ENCODE measurements around the gene TRIM28. TPM values are rescaled to one million over a fixed set of nuclear protein-coding genes. Genes with fewer than 3 reads are reported as not detected.

TRIM28 gene
- total and polyA plus RNA-seq, 9 of the 15 experiments (the other 6 are each of a cell fraction or from before 2014, with no cell fraction given) = 12.1 to 797 (median 490) TPM

DNA sequence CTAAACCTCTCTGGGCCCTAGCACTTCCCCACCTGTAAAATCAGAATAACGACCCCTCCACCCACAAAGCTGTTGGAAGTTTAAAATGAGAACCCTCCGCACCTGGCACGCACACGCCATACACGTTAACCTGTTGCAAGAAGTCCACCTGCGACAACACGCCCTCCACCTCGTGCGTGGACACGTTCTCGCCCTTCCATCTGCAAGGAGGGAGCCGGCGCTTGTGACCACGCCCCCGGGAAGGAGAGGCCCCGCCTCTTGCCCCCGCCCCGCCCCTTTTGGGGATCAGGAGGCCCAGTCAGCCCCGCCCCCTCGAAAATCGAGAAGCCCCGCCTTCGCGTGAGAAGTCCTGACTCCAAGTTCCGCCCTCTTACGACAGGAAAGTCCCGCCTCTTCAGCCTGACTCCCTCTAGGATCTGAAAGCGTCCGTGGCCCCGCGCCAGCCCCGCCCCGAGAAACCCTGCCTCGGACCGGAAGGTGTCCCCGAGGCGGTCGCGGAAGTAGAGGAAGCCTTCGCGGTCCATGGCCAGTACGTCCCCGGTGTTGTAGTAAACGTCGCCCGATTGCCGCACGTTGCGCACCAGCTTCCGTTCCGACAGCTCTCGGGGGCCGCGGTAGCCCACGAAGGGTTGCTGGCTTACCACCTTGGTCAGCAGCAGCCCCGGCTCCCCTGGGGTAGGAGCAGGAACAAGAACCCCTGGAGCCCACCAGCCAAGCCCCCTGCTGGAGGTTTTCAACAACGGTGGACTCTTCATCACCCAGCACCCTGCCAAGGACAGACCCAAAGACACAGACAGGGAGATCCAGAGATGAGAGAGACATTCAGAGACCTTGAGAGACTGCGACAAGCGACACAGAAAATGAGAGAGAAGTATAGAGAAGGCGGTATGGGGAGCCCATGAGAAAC, 44.6 kb upstream of the TRIM28 start:
- Histone ChIP-seq H3K79me2 (ENCODE audit: control insufficient read depth, insufficient read depth, low read length) (peaks cover 45% of the 10 kb centered on the region), H3K9me3 (replicated peaks; ENCODE audit: control insufficient read depth, insufficient read depth, low read depth, low read length) (no peaks in the 10 kb centered on the region), H2AFZ (ENCODE audit: low read depth, low read length) (peak overlapping the region; percentile 96), H3K27me3 (ENCODE audit: control insufficient read depth in 2 of 2, insufficient read depth in 2 of 2, low read length in 2 of 2) (no peaks in the 10 kb centered on the region), H4K20me1 (replicated peaks; ENCODE audit: control insufficient read depth, insufficient read depth, low read length) (no peaks in the 10 kb centered on the region), H3K27ac (ENCODE audit: extremely low read depth, low read depth, low read length) (peak overlapping the region; percentile 84), H3K4me3 (peak overlapping the region; percentile 67), H3K4me2 (ENCODE audit: insufficient read depth, low read length) (peak overlapping the region; percentile 98), H3K4me1 (replicated peaks in 1 of 2; ENCODE audit: control insufficient read depth in 2 of 2, insufficient read depth in 2 of 2, low read length in 2 of 2) (peaks cover 22 to 32% of the 10 kb centered on the region in 2 experiments; a peak in 4 of 5 replicates), H3K36me3 (ENCODE audit: control insufficient read depth, insufficient read depth, low read length) (peaks cover 4% of the 10 kb centered on the region; the same call in 1 of the 3 replicates), H3K9ac (ENCODE audit: insufficient read depth in 1 of 2, low read depth in 2 of 2, low read length in 2 of 2) (peak overlapping the region; percentile 88 to 99), H3K9me1 (ENCODE audit: control insufficient read depth, insufficient read depth, low read length) (no peaks in the 10 kb centered on the region)
- in situ Hi-C loops (cut with MboI) (no loop called here), intact Hi-C loops (cut with micrococcal nuclease) (no loop called here)
- under 1% methylated on average over 35 of the region's 60 CpGs for WGBS (ENCODE audit: insufficient coverage, low coverage, missing lambda C conversion rate)
- ChIA-PET CTCF (ENCODE audit: low intra/inter-chr PET ratio) (no interaction called here), POLR2A (interaction anchor here (0.7 to 3.1 kb wide), 6 partner anchors 15 to 169 kb away, joined by 3 to 14 read pairs (median 4); partner anchors contain the start of genes ZBTB45 and ZNF446)
- peak; percentile 99 to 100 (median 99) for DNase-seq (ENCODE audit: extremely low read depth in 1 of 4, low spot score in 3 of 4)
- FAIRE-seq = peak; percentile 97
- BruUV-seq (replicated peaks) = no TSS peak
- ATAC-seq = peak; percentile 98
- TF ChIP-seq, protein P1, sequence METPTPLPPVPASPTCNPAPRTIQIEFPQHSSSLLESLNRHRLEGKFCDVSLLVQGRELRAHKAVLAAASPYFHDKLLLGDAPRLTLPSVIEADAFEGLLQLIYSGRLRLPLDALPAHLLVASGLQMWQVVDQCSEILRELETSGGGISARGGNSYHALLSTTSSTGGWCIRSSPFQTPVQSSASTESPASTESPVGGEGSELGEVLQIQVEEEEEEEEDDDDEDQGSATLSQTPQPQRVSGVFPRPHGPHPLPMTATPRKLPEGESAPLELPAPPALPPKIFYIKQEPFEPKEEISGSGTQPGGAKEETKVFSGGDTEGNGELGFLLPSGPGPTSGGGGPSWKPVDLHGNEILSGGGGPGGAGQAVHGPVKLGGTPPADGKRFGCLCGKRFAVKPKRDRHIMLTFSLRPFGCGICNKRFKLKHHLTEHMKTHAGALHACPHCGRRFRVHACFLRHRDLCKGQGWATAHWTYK (CRISPR knock-in tag; IDR thresholded peaks at IDR 0.05) = peak; percentile 68; the same call in 1 of the 2 replicates
- TF ChIP-seq ZNF140 (CRISPR knock-in tag; IDR thresholded peaks at IDR 0.05) (no peak), HNRNPLL (IDR thresholded peaks at IDR 0.05; ENCODE audit: low read depth, low read length, poor library complexity, severe bottlenecking) (peak; percentile 95), ZZZ3 (IDR thresholded peaks at IDR 0.05) (no peak), TCF7 (IDR thresholded peaks at IDR 0.05; ENCODE audit: borderline replicate concordance) (peak; percentile 83; the same call in 1 of the 2 replicates), SP1 (CRISPR knock-in tag; IDR thresholded peaks at IDR 0.05) (peak; percentile 95), ARHGAP35 (IDR thresholded peaks at IDR 0.05; ENCODE audit: partially characterized antibody) (no peak), PHB (CRISPR knock-in tag; IDR thresholded peaks at IDR 0.05) (no peak), ATF1 (CRISPR knock-in tag; IDR thresholded peaks at IDR 0.05) (peak; percentile 69; the same call in 1 of the 2 replicates), ATF1 (tag; IDR thresholded peaks at IDR 0.05) (peak; percentile 86)
- TF ChIP-seq, protein P2, sequence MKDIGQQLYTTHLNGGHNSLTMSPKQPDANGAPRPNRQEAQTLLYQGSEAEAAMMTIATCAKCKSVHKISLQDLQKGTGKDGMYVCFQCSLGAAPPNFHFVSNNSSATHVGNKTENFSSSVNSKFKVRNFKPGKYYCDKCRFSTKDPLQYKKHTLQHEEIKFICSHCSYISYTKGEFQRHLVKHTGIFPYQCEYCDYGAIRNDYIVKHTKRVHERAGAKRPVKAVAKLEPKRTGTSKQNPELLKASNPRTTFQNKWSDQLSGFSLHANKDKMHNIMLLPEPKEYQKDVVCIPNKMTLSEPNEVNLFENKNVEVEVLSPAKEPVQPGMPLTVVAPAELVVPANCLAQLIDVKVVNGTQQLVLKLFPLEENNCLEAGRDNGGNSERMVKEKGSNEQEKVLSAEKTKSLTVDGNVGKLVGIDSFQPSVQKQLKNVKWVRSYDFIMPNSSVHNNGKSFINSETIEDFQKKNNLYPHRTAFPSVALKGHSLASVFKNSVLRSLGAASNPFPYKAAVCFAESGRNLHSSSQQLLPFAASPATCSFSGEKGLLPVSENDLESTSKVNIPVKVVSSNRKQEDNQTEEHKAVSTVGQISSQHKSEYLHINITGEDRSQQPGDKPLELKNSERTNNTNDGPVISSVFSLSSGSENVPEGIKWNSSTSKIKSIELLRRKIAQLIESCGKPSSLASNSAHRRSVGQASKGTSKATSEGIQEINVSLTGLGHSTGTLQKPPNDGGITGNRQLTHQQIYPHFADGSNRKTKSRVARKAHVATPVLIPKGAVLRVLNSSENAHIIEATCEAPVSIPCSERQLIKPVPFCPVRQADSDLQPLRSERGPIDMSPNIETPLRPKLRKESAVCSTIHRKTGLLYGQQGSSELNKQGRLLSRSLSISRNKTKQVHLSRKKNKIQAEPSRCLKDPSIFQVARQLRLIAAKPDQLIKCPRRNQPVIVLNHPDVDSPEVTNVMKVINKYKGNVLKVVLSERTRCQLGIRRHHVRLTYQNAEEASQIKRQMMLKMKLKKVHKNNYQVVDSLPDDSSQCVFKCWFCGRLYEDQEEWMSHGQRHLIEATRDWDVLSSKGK (CRISPR knock-in tag; IDR thresholded peaks at IDR 0.05) = no peak
- TF ChIP-seq, protein P3, sequence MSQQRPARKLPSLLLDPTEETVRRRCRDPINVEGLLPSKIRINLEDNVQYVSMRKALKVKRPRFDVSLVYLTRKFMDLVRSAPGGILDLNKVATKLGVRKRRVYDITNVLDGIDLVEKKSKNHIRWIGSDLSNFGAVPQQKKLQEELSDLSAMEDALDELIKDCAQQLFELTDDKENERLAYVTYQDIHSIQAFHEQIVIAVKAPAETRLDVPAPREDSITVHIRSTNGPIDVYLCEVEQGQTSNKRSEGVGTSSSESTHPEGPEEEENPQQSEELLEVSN (IDR thresholded peaks at IDR 0.05; ENCODE audit: borderline replicate concordance in 1 of 2, extremely low read depth in 1 of 2, insufficient read depth in 1 of 2, insufficient read length in 1 of 2, low read depth in 1 of 2, low read length in 1 of 2, poor library complexity in 1 of 2, severe bottlenecking in 1 of 2) = peak; percentile 71 to 84

Measured in K562 (cell line).